Sigmoid colon (tissue), 7 donors: Measurements from ENCODE around the gene ACAP1. TPM values are rescaled to one million over a fixed set of nuclear protein-coding genes. Genes with fewer than 3 reads are reported as not detected.
A peak's percentile ranks its signal among the peaks of the same experiment; 100 is the strongest.

Experiments used
- DNase-seq: peaks from one replicate; pipeline ENCODE4 v3.0.0-alpha.2; 2019
- H3K27ac ChIP-seq, 4 donors: fragments of 200-600 bp; sonication (generic); one replicate each; pipeline ENCODE4 v1.5.1; 2016 to 2019; ENCODE audit warnings: mild to moderate bottlenecking in 1 of 4
- H3K27me3 ChIP-seq, 3 donors: fragments of 200-600 bp; sonication (generic); one replicate each; pipeline ENCODE4 v1.5.1; 2019; ENCODE audit warnings: mild to moderate bottlenecking in 1 of 3
- H3K36me3 ChIP-seq, 4 donors: fragments of 200-600 bp; sonication (generic); one replicate each; pipeline ENCODE4 v1.5.1; 2016 to 2019
- H3K4me1 ChIP-seq, 4 donors: fragments of 200-600 bp; sonication (generic); one replicate each; pipeline ENCODE4 v1.5.1; 2017 to 2019
- H3K4me3 ChIP-seq, 4 donors: fragments of 200-600 bp; sonication (generic); one replicate each; pipeline ENCODE4 v1.5.1; 2017 to 2019; ENCODE audit warnings: mild to moderate bottlenecking in 2 of 4, moderate library complexity in 1 of 4
- H3K9me3 ChIP-seq, 4 donors: fragments of 200-600 bp in 3 of 4; sonication (generic) in 3 of 4; one replicate each; pipeline versions ENCODE4 v1.5.1 to v1.6.1; 2013 to 2019
- EP300 ChIP-seq, 4 donors: sonication (generic); formaldehyde crosslinking; IDR thresholded peaks; one replicate each; pipeline ENCODE4 v1.6.1; 2017; ENCODE audit warnings: antibody characterized with exemption in 4 of 4
- POLR2A ChIP-seq, 2 donors: fragments of 450-650 bp; IDR thresholded peaks; one replicate each; pipeline ENCODE4 v1.6.1; 2016; ENCODE audit warnings: antibody characterized with exemption in 2 of 2, mild to moderate bottlenecking in 2 of 2, moderate library complexity in 2 of 2
- POLR2AphosphoS5 ChIP-seq, 4 donors: sonication (generic); formaldehyde crosslinking; IDR thresholded peaks; one replicate each; pipeline ENCODE4 v1.6.1; 2017; ENCODE audit warnings: antibody characterized with exemption in 4 of 4
- WGBS, 2 donors: extraction: QIAGEN DNeasy Blood & Tissue Kit; methylation state at CpG; one replicate each; pipeline ENCODE4 v1.1.7; 2013; 5-methylcytosine and 5-hydroxymethylcytosine counted together
- intact Hi-C: fragments of 100-400 bp; cut with DNase I; formaldehyde crosslinking; loops from one replicate; pipeline ENCODE4 v1.15.1; 2023
- polyA plus RNA-seq, 3 donors: library from polyadenylated mRNA; stranded (reverse); fragments of 200-250 nt; gene quantifications; one replicate each; pipeline ENCODE4 v1.2.3, GENCODE V29; 2013
- total RNA-seq, 4 donors: library from RNA; depleted of rRNA; stranded (reverse); fragments of >200 nt; gene quantifications; one replicate each; pipeline ENCODE4 v1.1.0, GENCODE V29; 2016
- TF ChIP-seq, protein P1 (sequence below), 4 experiments: fragments of 450-650 bp in 3 of 4; fragments of 200-600 bp in 1 of 4; IDR thresholded peaks; one replicate each; pipeline ENCODE4 v1.5.1; 2016 to 2019; ENCODE audit warnings: antibody characterized with exemption in 4 of 4, mild to moderate bottlenecking in 3 of 4, moderate library complexity in 2 of 4
- donor health status: healthy with polysubstance abuse.
- donor health status: Bipolar disorder and iron deficiency.
- donor health status: healthy.

The ACAP1 gene
- total and polyA plus RNA-seq, 7 donors, result 1.1 to 55.8 (median 2.5) TPM

DNA sequence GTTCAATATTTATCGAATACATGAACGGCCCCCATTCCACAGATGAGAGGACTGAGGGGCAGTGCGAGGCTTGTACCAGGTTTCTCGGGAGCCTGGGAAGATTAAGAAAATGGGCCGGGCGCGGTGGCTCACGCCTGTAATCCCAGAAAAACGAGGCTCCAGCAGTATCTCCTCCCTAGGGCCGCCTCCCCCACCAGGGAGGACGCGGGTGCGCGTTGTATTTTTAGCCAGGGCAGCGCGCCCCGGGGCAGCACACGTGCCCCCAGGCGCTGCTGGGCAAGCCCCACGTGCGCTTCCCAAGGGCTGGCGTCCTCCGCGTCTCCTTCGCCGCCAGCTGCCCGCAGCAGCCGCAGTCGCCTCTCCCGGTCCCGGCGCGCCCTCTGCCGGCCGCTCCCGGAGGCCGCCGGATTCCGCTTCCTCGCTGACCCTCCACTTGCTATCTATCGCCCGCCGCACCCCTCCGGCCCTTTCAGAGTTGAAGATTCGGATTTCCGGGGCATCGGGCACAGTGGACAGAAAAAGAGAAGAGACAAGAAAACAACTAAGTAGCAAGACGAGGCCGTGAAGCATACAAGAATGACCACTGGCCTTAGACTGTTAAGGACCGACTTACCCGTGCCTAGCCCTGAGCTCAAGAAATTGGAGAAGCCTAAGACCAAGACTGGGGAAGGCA, 40.0 kb upstream of the ACAP1 start:
- intact Hi-C loops, result loop anchor here (1.0 to 2.0 kb wide), 2 partner anchors 16 to 46 kb away; partner anchors contain the start of gene CTDNEP1
- WGBS, 2 donors, result 5 to 6% methylated on average over 51 of the region's 51 CpGs
- H3K4me3 ChIP-seq, result peak overlapping the region in 2 of 4 donors; percentile 14 to 25
- no peak for TF ChIP-seq POLR2A (IDR thresholded peaks at IDR 0.05)
- TF ChIP-seq EP300 (IDR thresholded peaks at IDR 0.05), result peak in 2 of 4 donors; percentile 78 to 92
- TF ChIP-seq, protein P1, sequence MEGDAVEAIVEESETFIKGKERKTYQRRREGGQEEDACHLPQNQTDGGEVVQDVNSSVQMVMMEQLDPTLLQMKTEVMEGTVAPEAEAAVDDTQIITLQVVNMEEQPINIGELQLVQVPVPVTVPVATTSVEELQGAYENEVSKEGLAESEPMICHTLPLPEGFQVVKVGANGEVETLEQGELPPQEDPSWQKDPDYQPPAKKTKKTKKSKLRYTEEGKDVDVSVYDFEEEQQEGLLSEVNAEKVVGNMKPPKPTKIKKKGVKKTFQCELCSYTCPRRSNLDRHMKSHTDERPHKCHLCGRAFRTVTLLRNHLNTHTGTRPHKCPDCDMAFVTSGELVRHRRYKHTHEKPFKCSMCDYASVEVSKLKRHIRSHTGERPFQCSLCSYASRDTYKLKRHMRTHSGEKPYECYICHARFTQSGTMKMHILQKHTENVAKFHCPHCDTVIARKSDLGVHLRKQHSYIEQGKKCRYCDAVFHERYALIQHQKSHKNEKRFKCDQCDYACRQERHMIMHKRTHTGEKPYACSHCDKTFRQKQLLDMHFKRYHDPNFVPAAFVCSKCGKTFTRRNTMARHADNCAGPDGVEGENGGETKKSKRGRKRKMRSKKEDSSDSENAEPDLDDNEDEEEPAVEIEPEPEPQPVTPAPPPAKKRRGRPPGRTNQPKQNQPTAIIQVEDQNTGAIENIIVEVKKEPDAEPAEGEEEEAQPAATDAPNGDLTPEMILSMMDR (IDR thresholded peaks at IDR 0.05), result peak; percentile 93 to 96 (median 94)
- TF ChIP-seq POLR2AphosphoS5 (IDR thresholded peaks at IDR 0.05), result peak; percentile 42 to 87 (median 59)
- H3K4me1 ChIP-seq, result peaks cover 0 to 55% (median 54%) of the 10 kb centered on the region in 4 donors
- peak; percentile 94 for DNase-seq
- H3K9me3 ChIP-seq, result no peaks in the 10 kb centered on the region
- no peaks in the 10 kb centered on the region for H3K36me3 ChIP-seq
- peak overlapping the region; percentile 76 to 83 (median 79) for H3K27ac ChIP-seq
- peaks cover 11 to 37% (median 18%) of the 10 kb centered on the region in 3 donors for H3K27me3 ChIP-seq

DNA sequence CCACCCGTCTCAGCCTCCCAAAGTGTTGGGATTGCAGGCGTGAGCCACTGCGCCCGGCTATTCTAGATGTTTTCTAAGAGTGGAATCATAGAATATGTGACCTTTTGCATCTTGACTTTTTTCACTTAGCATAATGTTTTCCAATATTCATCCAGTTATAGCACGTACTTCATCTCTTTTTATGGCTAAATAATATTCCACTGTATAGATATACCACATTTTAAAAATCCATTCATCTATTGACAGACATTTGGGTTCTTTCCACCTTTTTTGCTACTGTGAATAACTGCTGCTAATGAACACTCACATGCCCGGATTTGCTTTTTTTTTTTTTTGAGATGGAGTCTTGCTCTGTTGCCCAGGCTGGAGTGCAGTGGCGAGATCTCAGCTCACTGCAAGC, 32.1 kb upstream of the ACAP1 start:
- TF ChIP-seq POLR2A (IDR thresholded peaks at IDR 0.05) (no peak), POLR2AphosphoS5 (IDR thresholded peaks at IDR 0.05) (no peak), EP300 (IDR thresholded peaks at IDR 0.05) (no peak)
- TF ChIP-seq, protein P1 (IDR thresholded peaks at IDR 0.05), result no peak
- WGBS, 2 donors, result 97% methylated on average over 7 of the region's 7 CpGs
- no peak for DNase-seq
- H3K36me3 ChIP-seq, result no peaks in the 10 kb centered on the region
- H3K9me3 ChIP-seq, result no peaks in the 10 kb centered on the region
- no peaks in the 10 kb centered on the region for H3K27me3 ChIP-seq
- H3K27ac ChIP-seq, result no peak overlapping the region
- peaks cover 0 to 18% (median 9%) of the 10 kb centered on the region in 4 donors for H3K4me1 ChIP-seq
- H3K4me3 ChIP-seq, result no peak overlapping the region
- intact Hi-C loops, result loop anchor here (5.0 kb wide), 1 partner anchor 42 kb away; the partner anchor contains the start of gene CLDN7

DNA sequence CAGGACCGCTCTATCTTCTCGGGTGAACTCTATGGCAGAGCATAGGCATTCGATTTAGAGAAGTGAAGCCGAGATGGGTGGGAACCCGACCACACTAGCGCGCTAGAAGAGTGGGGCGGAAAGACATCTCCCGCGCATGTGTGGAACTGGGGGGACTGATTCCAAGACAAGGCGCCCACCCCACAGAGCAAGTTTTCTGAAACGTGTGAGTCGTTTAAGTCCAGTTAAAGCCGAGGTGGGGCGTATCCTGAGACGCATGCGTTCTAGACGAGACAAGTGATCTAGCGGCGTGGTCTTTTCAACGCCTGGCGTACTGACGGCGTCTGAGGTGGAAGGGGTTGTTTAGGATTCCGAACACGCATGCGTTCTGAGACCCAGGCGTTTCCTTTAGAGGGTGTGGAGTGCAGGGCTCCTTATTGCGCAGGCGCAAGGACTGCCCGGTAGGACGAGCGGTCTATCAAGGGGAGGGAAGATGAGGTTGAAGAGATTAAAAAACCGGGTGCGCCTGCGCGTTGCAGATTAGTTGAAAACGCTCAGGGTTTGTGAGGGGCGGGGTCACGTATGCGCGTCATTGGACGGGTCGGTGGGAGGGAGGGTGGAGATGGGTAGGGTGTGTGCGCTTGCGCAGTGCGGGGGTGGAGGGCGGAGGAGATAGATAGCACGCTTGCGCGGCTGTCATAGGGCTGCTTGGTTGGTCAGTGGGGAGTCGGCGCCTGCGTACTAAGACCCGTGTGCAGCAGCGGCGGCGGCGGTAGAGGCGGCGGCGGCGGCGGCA, 29.2 kb upstream of the ACAP1 start, which contains the start of gene EIF5A:
TSS of gene EIF5A (plus strand) at position 718 of the 775 bp plus-strand sequence. CDS start 2,008 bp downstream, outside the sequence.
- H3K27ac ChIP-seq, result peak within 1 kb of the TSS; percentile 99 to 100 (median 100)
- 0% methylated on average over 64 of the region's 64 CpGs for WGBS, 2 donors
- H3K4me3 ChIP-seq, result peak within 1 kb of the TSS; percentile 66 to 100 (median 96)
- no peaks in the 10 kb centered on the region for H3K27me3 ChIP-seq
- TF ChIP-seq, protein P1 (IDR thresholded peaks at IDR 0.05), result no peak
- peak in 1 of 4 donors; percentile 48 for TF ChIP-seq EP300 (IDR thresholded peaks at IDR 0.05)
- TF ChIP-seq POLR2A (IDR thresholded peaks at IDR 0.05), result peak; percentile 86 to 94
- peak; percentile 93 to 96 (median 95) for TF ChIP-seq POLR2AphosphoS5 (IDR thresholded peaks at IDR 0.05)
- peaks cover 20 to 28% (median 22%) of the 10 kb centered on the region in 4 donors for H3K36me3 ChIP-seq
- intact Hi-C loops, result loop anchor here (1.0 to 5.0 kb wide), 4 partner anchors 22 to 265 kb away; partner anchors contain the start of genes GABARAP, NEURL4, POLR2A and SLC35G6
- peaks cover 0 to 33% (median 27%) of the 10 kb centered on the region in 4 donors for H3K4me1 ChIP-seq
- no peaks in the 10 kb centered on the region for H3K9me3 ChIP-seq
- peak; percentile 100 for DNase-seq

DNA sequence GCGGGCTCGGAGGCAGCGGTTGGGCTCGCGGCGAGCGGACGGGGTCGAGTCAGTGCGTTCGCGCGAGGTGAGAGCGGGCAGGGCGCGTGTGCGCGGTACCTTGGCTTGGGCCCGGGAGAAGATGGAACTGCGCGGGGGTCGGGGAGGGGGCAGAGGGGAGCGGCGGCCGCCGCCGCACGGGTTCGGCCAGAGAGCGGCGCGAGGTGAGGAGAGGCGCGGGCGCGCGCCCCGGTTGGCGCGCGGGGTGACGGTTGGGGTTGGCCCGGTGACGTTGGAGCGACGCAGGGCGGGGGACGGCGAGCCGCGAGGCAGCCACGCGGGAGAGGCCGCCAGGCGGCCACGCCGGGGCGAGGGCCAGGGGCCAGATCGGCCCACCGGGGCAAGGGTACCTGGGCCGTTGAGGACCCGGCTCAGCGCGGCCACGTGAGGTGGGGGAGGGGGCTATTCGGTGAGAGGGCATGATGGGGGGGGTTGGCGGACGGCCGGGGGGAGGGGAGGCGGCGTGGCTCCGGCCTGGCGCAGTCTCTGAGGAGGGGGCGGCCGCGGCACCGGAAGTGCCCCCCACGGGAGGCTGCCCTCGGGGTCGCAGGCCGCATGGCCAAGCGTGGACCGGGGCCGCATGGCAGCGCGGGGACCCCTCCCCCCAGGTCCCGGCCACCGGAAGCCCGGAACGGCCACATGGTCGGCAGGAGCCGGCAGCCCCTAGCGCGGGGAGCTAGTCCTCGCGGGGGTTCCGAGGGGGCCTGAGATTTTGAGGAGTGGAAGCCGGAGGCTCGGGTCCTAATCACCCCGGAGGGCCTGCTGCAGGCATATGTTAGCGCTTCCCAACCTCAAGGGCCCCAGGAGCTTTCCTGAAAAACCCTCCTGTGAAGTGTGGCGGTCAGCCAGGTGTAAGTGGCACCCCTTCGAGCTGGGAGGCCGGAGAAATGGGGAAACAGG, 28.4 kb upstream of the ACAP1 start:
- no peak for DNase-seq
- no peaks in the 10 kb centered on the region for H3K27me3 ChIP-seq
- peaks cover 28 to 36% (median 30%) of the 10 kb centered on the region in 4 donors for H3K36me3 ChIP-seq
- TF ChIP-seq POLR2AphosphoS5 (IDR thresholded peaks at IDR 0.05), result no peak
- TF ChIP-seq, protein P1 (IDR thresholded peaks at IDR 0.05), result no peak
- no peak for TF ChIP-seq EP300 (IDR thresholded peaks at IDR 0.05)
- TF ChIP-seq POLR2A (IDR thresholded peaks at IDR 0.05), result no peak
- 1% methylated on average over 104 of the region's 104 CpGs for WGBS, 2 donors
- H3K27ac ChIP-seq, result peak overlapping the region; percentile 99 to 100 (median 100)
- H3K4me1 ChIP-seq, result peaks cover 0 to 40% (median 31%) of the 10 kb centered on the region in 4 donors
- intact Hi-C loops, result loop anchor here (1.0 to 5.0 kb wide), 4 partner anchors 21 to 264 kb away; partner anchors contain the start of genes GABARAP, NEURL4, POLR2A and SLC35G6
- peak overlapping the region; percentile 66 to 100 (median 96) for H3K4me3 ChIP-seq
- H3K9me3 ChIP-seq, result no peaks in the 10 kb centered on the region
